HG03025 (cell line): ENCODE measurements around the gene SLAMF8.

Experiments used
- ATAC-seq: cut with Tn5 transposase; IDR thresholded peaks from one replicate; pipeline ENCODE4 v1.9.1; 2021; ENCODE audit warnings: mild to moderate bottlenecking, moderate library complexity; ENCODE audit not compliant: unreplicated experiment, low FRiP score

The SLAMF8 gene

GRCh38 chr1:159826441-159827101 lies at the start of gene SLAMF8:
Gene SLAMF8 (plus strand): TSS chr1:159826873. CDS start chr1:159826899, 26 bp downstream.
- no peak for ATAC-seq

- ATAC-seq, result no peak
Observed at GRCh38 chr1:159778266-159778665, 48.4 kb upstream of the SLAMF8 start.

DNA sequence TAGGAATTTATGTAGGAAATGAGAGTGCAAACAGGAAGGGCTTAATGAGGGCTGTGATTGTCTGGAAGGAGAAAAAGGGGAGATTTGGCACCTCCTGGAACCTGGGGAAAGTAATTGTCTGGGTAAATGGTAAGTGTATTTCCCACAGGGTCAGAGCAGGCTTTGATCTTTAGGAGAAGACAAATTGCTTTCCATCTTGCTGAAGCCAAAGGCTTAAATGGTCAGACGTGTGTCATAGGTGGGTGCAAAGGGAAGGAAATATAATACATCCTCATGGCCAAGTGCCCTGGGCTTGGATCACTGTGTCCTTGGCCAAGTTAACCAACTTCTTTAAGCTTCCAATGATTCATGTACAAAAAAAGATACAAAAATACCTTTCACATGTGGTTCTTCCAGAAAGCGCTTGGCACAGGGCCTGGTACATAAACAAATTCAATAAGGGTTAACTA lies 47.2 kb upstream of the SLAMF8 start:
- ATAC-seq, result no peak

- ATAC-seq, result peak; percentile 96
Observed at GRCh38 chr1:159780583-159781582, 45.8 kb upstream of the SLAMF8 start, which contains the start of gene DUSP23. Gene DUSP23 (plus strand): TSS chr1:159780962. CDS start chr1:159781101, 139 bp downstream.

GRCh38 chr1:159781992-159782391 lies 44.7 kb upstream of the SLAMF8 start:
- ATAC-seq, result no peak

DNA sequence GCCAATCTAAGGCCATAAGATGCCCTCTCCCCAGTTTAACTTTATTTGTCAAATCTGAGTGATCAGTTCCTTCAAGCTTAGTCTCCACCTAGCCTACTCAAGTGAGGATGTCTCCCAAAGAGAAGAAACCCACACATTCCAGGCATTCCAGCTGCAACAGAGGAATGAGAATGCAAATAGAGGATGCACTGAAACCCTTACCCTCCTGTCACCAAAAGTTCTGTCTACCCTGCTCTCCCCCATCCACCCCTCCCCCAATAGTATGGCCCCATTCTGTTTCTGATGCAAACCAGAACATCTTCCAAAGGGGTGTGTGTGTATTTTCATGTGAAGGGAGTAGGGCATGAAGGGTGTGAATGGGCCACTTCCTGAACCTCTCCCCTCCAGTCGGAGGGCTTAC lies 42.9 kb upstream of the SLAMF8 start:
- ATAC-seq, result no peak

DNA sequence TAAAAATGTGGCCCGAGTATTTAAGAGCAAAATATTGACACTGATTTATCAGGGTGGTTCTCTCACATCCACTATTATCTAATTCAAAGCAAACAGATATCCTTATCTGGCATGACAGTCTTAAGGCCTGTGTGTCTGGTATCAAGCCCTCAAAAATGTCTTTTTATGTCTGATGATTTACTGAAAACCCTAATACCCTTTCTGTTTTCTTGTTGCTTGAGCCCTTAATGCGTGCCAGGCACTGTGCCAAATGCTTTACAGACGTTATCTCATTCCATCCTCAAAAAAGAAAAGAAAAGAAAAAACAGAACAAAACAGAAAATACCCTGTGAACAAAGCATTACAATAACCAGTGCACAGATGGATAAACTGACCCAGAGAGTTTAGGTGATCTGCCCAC lies 40.2 kb upstream of the SLAMF8 start:
- no peak for ATAC-seq

DNA sequence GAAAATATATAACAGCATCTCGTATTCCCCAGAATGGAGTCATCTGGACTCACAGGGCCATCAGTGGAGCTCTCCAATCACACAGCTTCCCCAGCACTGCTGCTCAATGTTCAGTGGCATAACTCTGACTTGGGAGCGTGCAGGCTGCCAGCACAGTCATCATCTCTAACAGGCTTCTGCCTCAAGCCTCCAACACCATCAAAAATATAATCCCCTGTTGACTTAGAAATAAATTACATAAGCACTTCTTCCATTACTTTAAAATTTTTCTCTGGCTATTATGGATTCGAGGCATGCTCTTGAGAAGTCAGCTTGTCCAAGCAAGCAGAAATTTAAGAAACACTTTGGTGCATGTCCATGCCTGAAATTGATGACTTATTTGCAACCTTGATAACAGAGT lies 39.7 kb upstream of the SLAMF8 start:
- no peak for ATAC-seq

DNA sequence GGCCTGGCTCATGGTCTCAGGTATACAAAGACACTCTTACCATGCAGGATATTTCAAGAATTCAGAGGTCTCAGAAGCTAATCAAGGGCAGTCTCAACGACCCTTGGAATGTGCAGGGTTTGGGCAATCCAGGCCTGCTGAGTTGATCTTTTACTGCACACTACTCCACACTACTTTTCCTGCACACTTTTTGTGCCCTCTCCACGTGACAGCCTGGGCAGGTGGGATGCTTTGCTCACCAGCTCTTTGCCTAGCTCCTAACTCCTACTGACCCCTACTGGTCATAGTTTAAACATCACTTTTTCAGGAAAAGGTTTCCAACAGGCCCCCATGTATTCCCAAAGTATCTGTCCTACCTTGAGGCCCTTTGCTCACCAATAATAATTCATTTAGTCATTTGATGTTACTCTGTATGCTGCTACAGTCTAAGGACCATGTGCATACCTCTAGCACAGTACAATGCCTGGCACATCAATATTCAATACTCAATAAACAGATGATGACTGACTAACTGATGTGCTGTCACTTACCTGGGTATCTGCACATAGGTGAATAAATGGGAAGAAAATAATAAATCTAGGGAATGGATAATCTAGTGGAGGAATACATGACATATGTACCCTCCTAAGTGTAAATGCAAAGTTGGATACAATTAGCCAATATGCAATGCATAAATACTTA lies 36.3 kb upstream of the SLAMF8 start:
- ATAC-seq, result no peak

DNA sequence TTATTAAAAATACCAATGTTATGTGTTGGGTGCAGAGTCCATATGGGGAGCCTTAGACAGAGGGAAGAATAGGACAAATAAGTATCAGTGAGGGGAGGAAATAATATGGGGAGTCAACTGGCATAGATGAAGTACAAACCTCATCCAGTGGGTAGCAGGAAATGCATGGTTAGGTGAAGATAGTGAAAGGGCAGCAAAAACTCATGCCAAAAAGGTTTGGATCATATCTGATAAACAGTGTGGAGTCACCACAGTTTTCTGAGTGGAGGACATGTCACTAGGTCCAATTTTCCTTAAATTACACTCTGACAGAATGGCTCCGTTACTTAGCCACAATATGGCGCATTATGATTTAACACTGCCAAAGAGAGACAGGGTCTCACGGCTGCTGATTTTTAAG lies 35.6 kb upstream of the SLAMF8 start:
- ATAC-seq, result no peak

GRCh38 chr1:159791461-159791860 lies 35.2 kb upstream of the SLAMF8 start:
- ATAC-seq, result no peak

DNA sequence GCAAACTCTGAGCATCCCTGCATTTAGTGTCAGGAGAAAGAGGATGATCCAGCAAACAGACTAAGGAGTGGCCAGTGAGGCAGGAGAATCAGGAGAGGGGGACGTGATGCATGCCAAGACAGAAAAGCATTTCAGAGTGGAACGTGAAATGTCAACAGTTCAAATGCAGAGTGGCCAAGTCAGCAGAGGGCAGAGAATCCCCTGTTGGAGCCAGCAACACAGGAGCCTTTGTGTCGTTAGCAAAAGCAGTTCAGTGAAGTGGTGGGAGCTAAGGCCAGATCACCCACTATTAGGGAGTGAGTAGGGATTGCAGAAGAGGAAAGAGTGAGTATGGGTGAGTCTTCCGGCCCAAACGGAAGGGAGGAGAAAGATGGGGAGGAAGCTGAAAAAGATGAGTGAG lies 31.1 kb upstream of the SLAMF8 start:
- ATAC-seq, result no peak

DNA sequence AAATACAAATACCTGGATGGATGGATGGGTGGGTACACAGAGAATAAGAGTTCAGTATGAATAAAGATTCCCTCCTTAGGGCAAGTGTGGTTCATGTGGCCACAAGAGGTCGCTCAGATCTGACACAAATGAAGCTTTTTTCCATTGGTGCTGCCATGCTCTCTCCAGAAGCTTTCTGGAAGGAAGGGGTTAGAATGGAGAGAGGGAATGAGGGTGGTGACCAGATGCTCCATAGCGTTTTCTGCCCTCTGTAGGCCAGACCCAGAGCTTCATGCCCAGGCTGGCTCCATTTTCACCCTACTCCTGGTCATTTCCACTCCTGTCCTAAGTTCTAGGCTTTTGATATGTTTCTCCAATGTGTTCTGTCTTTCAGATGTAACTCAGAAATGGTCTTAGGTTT lies 27.8 kb upstream of the SLAMF8 start:
- ATAC-seq, result no peak

DNA sequence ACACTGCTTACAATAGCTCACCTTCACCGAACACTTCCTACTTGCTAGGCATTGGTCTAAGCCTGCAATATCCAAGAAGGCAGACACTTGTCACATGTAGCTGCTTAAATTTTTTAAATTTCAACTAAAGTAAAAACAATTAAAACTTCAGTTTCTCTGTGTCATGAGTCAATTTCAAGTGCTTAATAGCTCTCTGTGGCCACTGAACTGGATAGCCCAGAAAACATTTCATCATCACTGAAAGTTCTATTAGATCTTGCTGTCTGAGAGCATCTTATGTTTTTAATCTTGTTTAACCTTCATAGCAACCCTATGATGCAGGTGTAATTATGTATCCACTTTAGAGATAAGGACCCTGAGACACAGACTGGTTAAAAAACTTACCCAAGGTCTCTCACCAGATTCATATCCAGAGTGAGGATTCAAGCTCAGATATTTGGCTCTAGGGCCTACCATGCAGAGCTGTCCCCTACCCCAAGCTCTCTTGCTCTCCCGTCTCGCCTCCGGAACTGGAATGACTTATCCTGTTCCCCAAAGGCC lies 27.2 kb upstream of the SLAMF8 start:
- ATAC-seq, result no peak

- no peak for ATAC-seq
Observed at GRCh38 chr1:159800177-159800930, 26.3 kb upstream of the SLAMF8 start.

DNA sequence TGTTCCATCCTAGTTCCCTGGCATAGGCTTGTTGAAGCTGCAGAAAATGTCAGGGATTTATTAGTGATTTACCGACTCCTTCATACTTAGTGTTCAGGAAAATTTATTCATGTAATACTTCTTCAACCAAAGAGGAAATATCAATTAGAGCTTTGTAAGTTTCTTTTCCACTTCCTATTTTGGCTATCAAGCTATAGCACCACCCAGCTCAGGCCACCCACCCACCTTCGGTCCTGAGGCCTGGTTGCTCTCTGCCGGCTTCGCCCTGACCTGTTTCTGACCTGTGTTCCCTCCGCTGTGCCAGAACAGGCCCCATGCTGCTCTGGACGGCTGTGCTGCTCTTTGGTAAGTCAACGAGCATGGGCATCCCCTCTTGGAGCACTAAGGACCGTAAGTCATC lies 24.6 kb upstream of the SLAMF8 start, which contains the start of gene FCRL6:
FCRL6 (plus strand) TSS at position 250 of the 400 bp plus-strand sequence; CDS start at position 315, 65 bp downstream.
- no peak for ATAC-seq

DNA sequence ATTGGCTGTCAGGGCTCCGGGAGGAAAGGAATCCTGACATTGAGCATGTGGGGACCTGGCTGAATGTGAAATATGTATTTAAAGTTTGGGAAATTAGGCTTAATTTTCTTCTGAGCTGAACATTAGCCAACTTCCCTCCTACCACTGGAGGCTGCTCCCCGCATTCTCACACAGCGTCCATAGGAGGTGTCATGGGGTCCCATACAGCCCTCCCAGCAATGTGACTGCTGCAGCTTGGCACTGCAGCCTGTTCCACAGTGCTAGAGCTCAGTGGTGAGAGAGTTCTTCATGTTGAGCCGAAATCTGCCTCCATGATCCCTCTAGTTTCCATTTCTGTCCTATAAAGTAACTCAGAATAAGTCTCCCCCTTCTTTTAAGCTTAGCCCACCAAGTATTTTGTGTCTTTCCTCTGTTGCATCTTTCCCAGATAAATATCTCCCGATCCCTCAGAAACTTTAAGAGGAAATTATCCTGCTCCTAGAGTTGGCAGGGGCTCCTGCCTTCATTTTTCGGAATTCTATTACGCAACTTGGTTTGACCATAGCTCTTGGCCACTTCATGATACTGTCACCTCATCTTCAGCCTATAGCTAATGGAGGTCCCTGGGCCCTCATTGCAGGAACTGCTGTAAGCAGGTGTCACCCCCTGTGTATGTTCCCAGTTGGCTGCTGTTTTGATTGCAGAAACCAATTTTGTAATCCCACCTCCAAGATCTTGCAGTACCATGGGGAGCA lies 22.6 kb upstream of the SLAMF8 start:
- ATAC-seq, result no peak

DNA sequence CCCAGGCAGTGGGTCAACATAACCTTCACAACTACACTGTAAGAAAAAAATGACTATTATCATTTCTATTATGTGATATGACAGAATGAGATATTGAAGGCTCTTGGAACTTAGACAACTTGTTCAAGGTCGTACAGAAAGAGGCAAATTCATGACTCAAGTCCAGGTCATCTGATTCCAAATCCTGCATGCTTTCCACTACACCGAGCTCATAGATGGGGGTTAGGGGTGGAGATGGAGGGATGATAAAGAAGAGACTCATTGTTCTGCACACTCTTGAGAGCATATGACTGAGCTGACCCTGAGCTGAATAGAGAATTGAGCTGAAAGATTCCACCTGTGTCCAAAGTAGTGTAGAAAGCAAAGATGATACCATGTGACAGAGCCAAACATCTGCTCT lies 21.7 kb upstream of the SLAMF8 start:
- no peak for ATAC-seq

- no peak for ATAC-seq
Observed at GRCh38 chr1:159815926-159816325, 10.7 kb upstream of the SLAMF8 start.
